ENCODE measurements around the gene CHAF1B. TPM values are rescaled to one million over a fixed set of nuclear protein-coding genes. Genes with fewer than 3 reads are reported as not detected.

Gene CHAF1B
- total and polyA plus RNA-seq, 2 of the 8 experiments (the other 6 are each of a cell fraction or from before 2014, with no cell fraction given) = 11.8 to 23.1 TPM

DNA sequence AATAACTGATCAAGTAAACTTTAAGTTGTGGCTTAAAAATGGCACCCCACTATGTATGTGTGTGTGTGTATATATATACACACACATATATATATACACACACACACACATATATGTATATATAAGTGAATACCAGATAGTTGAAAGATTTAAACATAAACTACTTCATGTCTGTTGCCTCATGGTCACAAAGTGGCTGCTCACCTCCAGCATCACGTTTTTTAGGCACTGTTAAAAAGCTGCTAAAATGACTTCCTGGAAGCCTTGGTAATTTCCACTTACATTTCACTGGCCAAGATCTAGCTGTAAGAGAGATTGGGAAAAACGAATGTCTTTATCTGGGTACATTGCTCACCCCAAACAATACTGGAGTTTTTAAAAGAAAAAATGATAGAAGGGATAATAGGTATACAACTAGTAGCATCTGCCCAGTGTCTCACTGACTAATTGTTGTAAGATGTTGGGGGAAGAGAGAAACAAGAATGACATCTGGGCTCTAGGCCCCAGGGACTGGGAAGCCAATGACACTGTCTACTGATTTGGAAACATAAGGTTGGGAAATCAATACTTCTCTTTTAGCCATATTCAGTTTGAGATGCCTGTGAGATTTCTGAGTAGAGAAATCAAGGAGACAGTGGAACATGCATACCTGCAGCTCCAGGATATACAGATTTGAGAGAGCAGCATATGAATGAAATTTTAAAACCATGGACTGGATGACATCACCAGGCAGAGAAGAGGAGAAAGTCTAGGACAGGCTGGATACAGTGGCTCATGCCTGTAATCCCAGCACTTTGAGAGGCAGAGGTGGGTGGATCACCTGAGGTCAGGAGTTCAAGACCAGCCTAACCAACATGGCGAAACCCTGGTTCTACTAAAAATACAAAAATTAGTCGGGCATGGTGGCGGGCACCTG lies 51.9 kb downstream of the CHAF1B start:
- Histone ChIP-seq H3K36me3 (ENCODE audit: control insufficient read depth in 2 of 4, insufficient read depth in 4 of 4, low read length in 3 of 4) (no peaks in the 10 kb centered on the region), H4K5ac (ENCODE audit: insufficient read length, low read depth, low read length) (no peak overlapping the region), H3K4me3 (ENCODE audit: extremely low read depth in 1 of 4, insufficient read depth in 2 of 4, low read depth in 3 of 4, low read length in 4 of 4) (no peak overlapping the region), H3K4ac (replicated peaks; ENCODE audit: insufficient read length, low read depth, low read length) (no peak overlapping the region), H3K4me1 (replicated peaks in 1 of 4; ENCODE audit: control insufficient read depth in 3 of 4, insufficient read depth in 4 of 4, low read length in 3 of 4) (no peaks in the 10 kb centered on the region), H2BK12ac (ENCODE audit: low read depth, low read length) (no peak overlapping the region), H3K9me3 (ENCODE audit: insufficient read depth in 2 of 2, low read depth in 1 of 2, low read length in 1 of 2) (no peaks in the 10 kb centered on the region), H3K9ac (replicated peaks in 1 of 4; ENCODE audit: extremely low read depth in 1 of 4, low read depth in 3 of 4, low read length in 3 of 4) (no peak overlapping the region), H2AK5ac (ENCODE audit: low read depth, low read length) (no peak overlapping the region), H4K20me1 (replicated peaks in 1 of 2; ENCODE audit: control insufficient read depth in 1 of 2, insufficient read depth in 2 of 2, low read length in 2 of 2) (no peaks in the 10 kb centered on the region), H3K23me2 (ENCODE audit: low read depth, low read length) (no peaks in the 10 kb centered on the region), H3K56ac (replicated peaks; ENCODE audit: insufficient read length, low read depth, low read length) (no peak overlapping the region), H3K79me1 (ENCODE audit: low read depth, low read length) (no peaks in the 10 kb centered on the region), H2BK20ac (ENCODE audit: low read length) (no peak overlapping the region), H3K27ac (ENCODE audit: low read depth, low read length) (no peak overlapping the region), H3K4me2 (ENCODE audit: insufficient read depth in 1 of 2, low read depth in 2 of 2, low read length in 2 of 2) (no peak overlapping the region), H2BK120ac (replicated peaks; ENCODE audit: low read depth, low read length) (no peak overlapping the region), H4K8ac (ENCODE audit: extremely low read depth, insufficient read depth, low read length) (no peak overlapping the region), H3K23ac (ENCODE audit: insufficient read length) (no peak overlapping the region), H2BK15ac (ENCODE audit: low read length) (no peak overlapping the region), H4K91ac (replicated peaks; ENCODE audit: insufficient read length, low read length) (no peak overlapping the region), H2AFZ (ENCODE audit: low read length) (no peak overlapping the region), H2BK5ac (ENCODE audit: low read depth, low read length) (no peak overlapping the region), H3K18ac (ENCODE audit: extremely low read depth, low read length) (no peak overlapping the region), H3K14ac (ENCODE audit: insufficient read length) (no peak overlapping the region), H3K79me2 (ENCODE audit: control insufficient read depth in 1 of 2, insufficient read depth in 2 of 2, low read length in 2 of 2) (no peaks in the 10 kb centered on the region), H3K27me3 (replicated peaks in 1 of 4; ENCODE audit: control insufficient read depth in 3 of 4, extremely low read depth in 1 of 4, insufficient read depth in 3 of 4, low read length in 3 of 4) (no peaks in the 10 kb centered on the region)
- ChIA-PET CTCF (ENCODE audit: partially characterized antibody) (interaction anchor here (0.5 to 0.9 kb wide), 3 partner anchors 15 to 325 kb away, joined by 3 read pairs; no protein-coding TSS in a partner anchor), POLR2A (ENCODE audit: partially characterized antibody) (interaction anchor here (0.5 to 0.6 kb wide), 2 partner anchors 11 to 17 kb away, joined by 3 read pairs; no protein-coding TSS in a partner anchor)
- DNase-seq (ENCODE audit: low read depth in 1 of 2, low spot score in 2 of 2) (no peak), FAIRE-seq (no peak)
- WGBS, 2 experiments (ENCODE audit: extremely low coverage in 1 of 2, insufficient coverage in 1 of 2, insufficient read length in 1 of 2, insufficient replicate concordance in 2 of 2, low coverage in 1 of 2, low lambda C conversion rate in 2 of 2, missing lambda C conversion rate in 1 of 2) = 82% methylated on average over 4 of the region's 5 CpGs; no CpG with 5 or more reads in 1 of the 2 experiments

Data from H1 (cell line).